Cardiac muscle cell (in vitro differentiated cells and primary cell): ENCODE measurements around the gene ZNF831. TPM values are rescaled to one million over a fixed set of nuclear protein-coding genes. Genes with fewer than 3 reads are reported as not detected.

Experiments
- DNase-seq, 2 donors: peaks; one replicate each; pipeline versions ENCODE4 v3.0.0 to v3.0.0-alpha.2; 2010 to 2017; ENCODE audit warnings: low read depth in 1 of 2, low spot score in 1 of 2
- H3K27ac ChIP-seq: fragments of 200-600 bp; sonication (generic); 2 replicates; pipeline ENCODE4 v1.5.1; 2016
- H3K27me3 ChIP-seq: fragments of 200-600 bp; sonication (generic); 2 replicates; pipeline ENCODE4 v1.6.0; 2016; ENCODE audit warnings: control low read depth
- H3K36me3 ChIP-seq: fragments of 200-600 bp; sonication (generic); 2 replicates; pipeline ENCODE4 v1.5.1; 2016; ENCODE audit warnings: control low read depth
- H3K4me1 ChIP-seq: fragments of 200-600 bp; sonication (generic); 2 replicates; pipeline ENCODE4 v1.8.1; 2017; ENCODE audit warnings: low read depth, mild to moderate bottlenecking, mixed run types
- H3K4me3 ChIP-seq: fragments of 200-600 bp; sonication (generic); 2 replicates; pipeline ENCODE4 v1.5.1; 2016; ENCODE audit warnings: mild to moderate bottlenecking
- H3K9me3 ChIP-seq: fragments of 200-600 bp; sonication (generic); 2 replicates; pipeline ENCODE4 v1.5.1; 2017; ENCODE audit warnings: low read depth, mild to moderate bottlenecking, control low read depth
- polyA plus RNA-seq: library from polyadenylated mRNA; unstranded; fragments of >200 nt; fragmentation: Nextera tagmentation; extraction: Ambion mirVana; gene quantifications from 2 replicates; pipeline ENCODE4 v1.2.1, GENCODE V29; 2016
- total RNA-seq: library from RNA; depleted of rRNA; stranded (reverse); fragments of >200 nt; gene quantifications from 2 replicates; pipeline ENCODE4 v1.2.3, GENCODE V29; 2016
- TF ChIP-seq, protein P1 (sequence below): IDR thresholded peaks from 2 replicates; pipeline ENCODE4 v1.5.1; 2012; ENCODE audit warnings: low read depth, mild to moderate bottlenecking, low read length

Gene ZNF831
- total and polyA plus RNA-seq, 2 experiments from 2014 or later, result not detected

DNA sequence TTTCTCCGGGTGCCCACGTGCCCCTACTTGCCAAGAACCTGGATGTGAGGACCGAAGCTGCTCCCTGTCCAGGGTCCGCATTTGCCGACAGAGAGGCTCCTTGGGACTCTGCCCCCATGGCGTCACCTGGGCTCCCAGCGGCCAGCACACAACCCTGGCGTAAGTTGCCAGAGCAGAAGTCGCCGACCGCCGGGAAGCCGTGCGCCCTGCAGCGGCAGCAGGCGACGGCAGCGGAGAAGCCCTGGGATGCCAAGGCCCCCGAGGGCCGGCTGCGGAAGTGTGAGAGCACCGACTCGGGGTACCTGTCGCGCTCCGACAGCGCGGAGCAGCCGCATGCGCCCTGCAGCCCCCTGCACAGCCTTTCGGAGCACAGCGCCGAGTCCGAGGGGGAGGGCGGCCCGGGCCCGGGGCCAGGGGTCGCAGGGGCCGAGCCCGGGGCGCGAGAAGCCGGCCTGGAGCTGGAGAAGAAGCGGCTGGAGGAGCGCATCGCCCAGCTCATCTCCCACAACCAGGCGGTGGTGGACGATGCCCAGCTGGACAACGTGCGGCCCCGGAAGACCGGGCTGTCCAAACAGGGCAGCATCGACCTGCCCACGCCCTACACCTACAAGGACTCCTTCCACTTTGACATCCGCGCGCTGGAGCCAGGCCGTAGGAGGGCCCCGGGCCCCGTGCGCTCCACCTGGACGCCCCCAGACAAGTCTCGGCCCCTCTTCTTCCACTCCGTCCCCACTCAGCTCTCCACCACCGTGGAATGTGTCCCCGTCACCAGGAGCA, 28.3 kb downstream of the ZNF831 start:
- Histone ChIP-seq H3K4me3 (no peak overlapping the region), H3K36me3 (no peaks in the 10 kb centered on the region), H3K27me3 (peaks cover 3% of the 10 kb centered on the region), H3K4me1 (no peaks in the 10 kb centered on the region), H3K27ac (no peak overlapping the region), H3K9me3 (no peaks in the 10 kb centered on the region)
- TF ChIP-seq, protein P1, sequence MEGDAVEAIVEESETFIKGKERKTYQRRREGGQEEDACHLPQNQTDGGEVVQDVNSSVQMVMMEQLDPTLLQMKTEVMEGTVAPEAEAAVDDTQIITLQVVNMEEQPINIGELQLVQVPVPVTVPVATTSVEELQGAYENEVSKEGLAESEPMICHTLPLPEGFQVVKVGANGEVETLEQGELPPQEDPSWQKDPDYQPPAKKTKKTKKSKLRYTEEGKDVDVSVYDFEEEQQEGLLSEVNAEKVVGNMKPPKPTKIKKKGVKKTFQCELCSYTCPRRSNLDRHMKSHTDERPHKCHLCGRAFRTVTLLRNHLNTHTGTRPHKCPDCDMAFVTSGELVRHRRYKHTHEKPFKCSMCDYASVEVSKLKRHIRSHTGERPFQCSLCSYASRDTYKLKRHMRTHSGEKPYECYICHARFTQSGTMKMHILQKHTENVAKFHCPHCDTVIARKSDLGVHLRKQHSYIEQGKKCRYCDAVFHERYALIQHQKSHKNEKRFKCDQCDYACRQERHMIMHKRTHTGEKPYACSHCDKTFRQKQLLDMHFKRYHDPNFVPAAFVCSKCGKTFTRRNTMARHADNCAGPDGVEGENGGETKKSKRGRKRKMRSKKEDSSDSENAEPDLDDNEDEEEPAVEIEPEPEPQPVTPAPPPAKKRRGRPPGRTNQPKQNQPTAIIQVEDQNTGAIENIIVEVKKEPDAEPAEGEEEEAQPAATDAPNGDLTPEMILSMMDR, result no peak
- no peak for DNase-seq

DNA sequence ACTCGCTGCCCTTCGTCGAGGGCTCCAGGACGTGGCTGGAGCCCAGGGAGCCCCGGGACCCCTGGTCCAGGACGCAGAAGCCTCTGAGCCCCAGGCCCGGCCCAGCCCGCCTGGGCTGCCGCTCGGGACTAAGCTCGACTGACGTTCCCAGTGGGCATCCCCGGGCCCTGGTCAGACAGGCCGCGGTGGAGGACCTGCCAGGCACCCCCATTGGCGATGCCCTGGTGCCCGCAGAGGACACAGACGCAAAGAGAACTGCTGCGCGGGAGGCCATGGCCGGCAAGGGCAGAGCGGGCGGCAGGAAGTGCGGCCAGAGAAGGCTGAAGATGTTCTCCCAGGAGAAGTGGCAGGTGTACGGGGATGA, 28.9 kb downstream of the ZNF831 start:
- no peak overlapping the region for H3K27ac ChIP-seq
- DNase-seq, result no peak
- H3K27me3 ChIP-seq, result peaks cover 3% of the 10 kb centered on the region
- H3K4me1 ChIP-seq, result no peaks in the 10 kb centered on the region
- H3K36me3 ChIP-seq, result no peaks in the 10 kb centered on the region
- TF ChIP-seq, protein P1, result no peak
- H3K4me3 ChIP-seq, result no peak overlapping the region
- no peaks in the 10 kb centered on the region for H3K9me3 ChIP-seq

DNA sequence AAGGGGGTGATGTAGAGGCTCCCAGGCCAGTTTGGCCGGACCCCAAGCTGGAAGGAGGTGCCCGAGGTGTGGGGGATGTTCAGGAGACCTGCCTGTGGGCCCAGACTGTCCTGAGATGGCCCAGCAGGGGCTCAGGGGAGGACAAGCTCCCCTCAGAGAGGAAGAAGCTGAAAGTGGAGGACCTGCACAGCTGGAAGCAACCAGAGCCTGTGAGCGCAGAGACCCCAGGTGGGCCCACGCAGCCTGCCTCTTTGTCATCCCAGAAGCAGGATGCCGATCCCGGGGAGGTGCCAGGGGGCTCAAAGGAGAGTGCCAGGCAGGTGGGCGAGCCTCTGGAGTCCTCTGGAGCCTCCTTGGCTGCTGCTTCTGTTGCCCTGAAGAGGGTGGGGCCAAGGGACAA, 29.7 kb downstream of the ZNF831 start:
- Histone ChIP-seq H3K27me3 (peaks cover 3% of the 10 kb centered on the region), H3K4me3 (no peak overlapping the region), H3K4me1 (no peaks in the 10 kb centered on the region), H3K36me3 (no peaks in the 10 kb centered on the region), H3K27ac (no peak overlapping the region), H3K9me3 (no peaks in the 10 kb centered on the region)
- DNase-seq, result no peak
- TF ChIP-seq, protein P1, result no peak

DNA sequence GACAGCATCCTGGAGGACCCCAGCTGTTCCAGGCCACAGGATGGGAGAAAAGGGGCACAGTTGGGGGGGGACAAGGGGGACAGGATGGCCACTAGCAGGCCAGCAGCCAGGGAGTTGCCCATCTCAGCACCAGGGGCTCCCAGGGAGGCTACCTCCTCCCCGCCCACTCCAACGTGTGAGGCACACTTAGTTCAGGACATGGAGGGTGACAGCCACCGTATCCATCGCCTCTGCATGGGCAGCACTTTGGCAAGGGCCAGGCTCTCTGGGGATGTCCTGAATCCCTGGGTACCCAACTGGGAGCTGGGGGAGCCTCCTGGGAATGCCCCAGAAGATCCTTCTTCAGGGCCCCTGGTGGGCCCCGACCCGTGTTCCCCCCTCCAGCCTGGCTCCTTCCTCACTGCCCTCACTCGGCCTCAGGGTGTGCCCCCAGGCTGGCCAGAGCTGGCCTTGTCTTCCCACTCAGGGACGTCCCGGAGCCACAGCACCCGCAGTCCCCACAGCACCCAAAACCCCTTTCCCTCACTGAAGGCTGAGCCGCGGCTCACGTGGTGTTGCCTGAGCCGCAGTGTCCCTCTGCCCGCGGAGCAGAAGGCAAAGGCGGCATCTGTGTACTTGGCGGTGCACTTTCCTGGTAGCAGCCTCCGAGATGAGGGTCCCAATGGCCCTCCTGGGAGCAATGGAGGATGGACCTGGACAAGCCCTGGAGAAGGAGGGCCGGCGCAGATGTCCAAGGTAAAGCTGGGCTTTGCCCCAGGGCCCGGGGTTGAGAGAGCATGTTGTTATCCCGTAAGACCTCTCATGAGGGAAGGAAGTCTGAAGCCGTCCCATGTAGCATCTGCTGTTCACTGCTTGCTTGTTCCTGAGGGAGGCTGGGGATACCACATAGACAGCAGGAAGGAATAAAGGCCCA, 30.7 kb downstream of the ZNF831 start:
- no peaks in the 10 kb centered on the region for H3K4me1 ChIP-seq
- H3K27me3 ChIP-seq, result peaks cover 3% of the 10 kb centered on the region
- no peaks in the 10 kb centered on the region for H3K9me3 ChIP-seq
- no peaks in the 10 kb centered on the region for H3K36me3 ChIP-seq
- no peak overlapping the region for H3K4me3 ChIP-seq
- no peak overlapping the region for H3K27ac ChIP-seq
- no peak for DNase-seq
- TF ChIP-seq, protein P1, result no peak

DNA sequence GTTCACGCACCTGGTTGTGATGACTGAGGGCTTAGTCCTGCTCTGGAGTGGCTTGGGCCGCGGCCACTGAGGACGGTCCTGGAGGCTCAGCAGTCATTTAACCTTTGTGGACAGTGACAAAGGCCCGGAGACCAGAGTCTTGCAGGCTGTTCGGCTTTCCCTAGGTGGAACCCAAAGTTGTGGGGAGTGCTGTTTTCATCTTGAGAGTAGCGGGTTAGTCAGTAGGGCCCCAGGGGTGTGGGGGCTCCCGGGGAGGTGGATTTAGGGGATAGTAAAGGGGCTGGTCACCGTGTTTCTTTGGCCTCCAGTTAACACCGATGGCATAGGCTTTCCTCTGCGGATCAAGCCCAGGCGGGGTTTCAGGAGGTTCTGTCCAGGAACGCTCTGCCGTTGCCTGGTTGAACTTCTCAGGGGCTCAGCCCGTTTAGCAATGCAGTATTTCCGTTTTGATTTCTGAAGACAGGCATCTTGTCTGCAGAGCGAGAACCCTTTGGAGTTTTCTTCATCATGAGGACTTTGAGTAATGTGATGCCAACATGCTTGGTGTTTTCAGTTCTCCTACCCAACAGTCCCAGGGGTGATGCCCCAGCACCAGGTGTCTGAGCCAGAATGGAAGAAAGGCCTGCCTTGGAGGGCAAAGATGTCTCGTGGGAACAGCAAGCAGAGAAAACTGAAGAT, 31.8 kb downstream of the ZNF831 start:
- peaks cover 3% of the 10 kb centered on the region for H3K27me3 ChIP-seq
- no peak for DNase-seq
- H3K9me3 ChIP-seq, result no peaks in the 10 kb centered on the region
- H3K4me1 ChIP-seq, result no peaks in the 10 kb centered on the region
- TF ChIP-seq, protein P1, result no peak
- H3K4me3 ChIP-seq, result no peak overlapping the region
- no peaks in the 10 kb centered on the region for H3K36me3 ChIP-seq
- H3K27ac ChIP-seq, result no peak overlapping the region
